AG10803 (cell line): ENCODE results near the gene SYNE1.

Experiments used
- DNase-seq: peaks from one replicate; pipeline ENCODE4 v3.0.0; 2010; ENCODE audit warnings: low read depth
- H3K4me3 ChIP-seq: 2 replicates; pipeline ENCODE4 v1.5.1; 2011; ENCODE audit warnings: mild to moderate bottlenecking, low read length, control low read depth
- TF ChIP-seq, protein P1 (sequence below): conservative IDR thresholded peaks from 2 replicates; pipeline ENCODE4 v1.5.1; 2011; ENCODE audit warnings: mild to moderate bottlenecking, low read length, control low read depth, inconsistent platforms

SYNE1 gene

DNA sequence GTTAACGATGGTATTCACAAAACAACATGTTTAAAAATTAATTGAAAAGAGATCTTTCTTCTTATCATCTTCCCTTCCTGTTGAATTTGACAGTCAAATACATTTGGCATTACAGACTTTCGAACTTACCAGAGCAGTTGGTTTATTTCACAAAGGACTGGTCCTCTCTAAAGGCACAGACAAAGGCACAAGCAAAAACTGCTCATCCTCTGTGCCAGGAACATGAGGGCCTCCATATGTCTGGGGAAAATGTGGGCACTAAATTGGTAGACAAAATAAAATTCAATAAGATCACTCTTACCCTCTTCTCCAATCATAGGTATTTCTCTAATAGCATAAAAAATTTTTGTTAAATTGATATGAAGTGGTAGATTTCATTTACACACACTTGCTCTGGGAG lies 40.4 kb downstream of the SYNE1 start:
- TF ChIP-seq, protein P1, sequence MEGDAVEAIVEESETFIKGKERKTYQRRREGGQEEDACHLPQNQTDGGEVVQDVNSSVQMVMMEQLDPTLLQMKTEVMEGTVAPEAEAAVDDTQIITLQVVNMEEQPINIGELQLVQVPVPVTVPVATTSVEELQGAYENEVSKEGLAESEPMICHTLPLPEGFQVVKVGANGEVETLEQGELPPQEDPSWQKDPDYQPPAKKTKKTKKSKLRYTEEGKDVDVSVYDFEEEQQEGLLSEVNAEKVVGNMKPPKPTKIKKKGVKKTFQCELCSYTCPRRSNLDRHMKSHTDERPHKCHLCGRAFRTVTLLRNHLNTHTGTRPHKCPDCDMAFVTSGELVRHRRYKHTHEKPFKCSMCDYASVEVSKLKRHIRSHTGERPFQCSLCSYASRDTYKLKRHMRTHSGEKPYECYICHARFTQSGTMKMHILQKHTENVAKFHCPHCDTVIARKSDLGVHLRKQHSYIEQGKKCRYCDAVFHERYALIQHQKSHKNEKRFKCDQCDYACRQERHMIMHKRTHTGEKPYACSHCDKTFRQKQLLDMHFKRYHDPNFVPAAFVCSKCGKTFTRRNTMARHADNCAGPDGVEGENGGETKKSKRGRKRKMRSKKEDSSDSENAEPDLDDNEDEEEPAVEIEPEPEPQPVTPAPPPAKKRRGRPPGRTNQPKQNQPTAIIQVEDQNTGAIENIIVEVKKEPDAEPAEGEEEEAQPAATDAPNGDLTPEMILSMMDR: no peak
- DNase-seq: no peak
- no peak overlapping the region for H3K4me3 ChIP-seq

DNA sequence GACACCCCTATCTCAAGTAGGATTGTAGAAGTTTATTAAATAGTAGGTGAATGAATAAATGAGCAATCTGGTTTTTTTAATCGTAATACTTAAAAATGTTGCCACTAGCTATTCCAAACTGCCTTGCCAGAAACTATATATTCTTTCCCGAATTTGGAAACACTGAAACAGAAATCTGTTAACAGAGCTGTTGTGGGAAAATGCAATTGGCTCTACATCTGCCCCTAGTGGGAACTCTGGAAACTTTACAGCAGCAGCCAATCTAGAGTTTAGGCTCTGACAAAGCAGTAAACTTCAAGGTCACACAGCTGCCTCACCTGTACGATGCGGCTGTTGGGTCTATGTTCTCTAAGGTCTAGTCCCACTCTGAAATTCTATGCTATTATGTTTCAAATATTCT lies 41.7 kb downstream of the SYNE1 start:
- TF ChIP-seq, protein P1: peak; percentile 64
- no peak overlapping the region for H3K4me3 ChIP-seq
- DNase-seq: peak; percentile 23

DNA sequence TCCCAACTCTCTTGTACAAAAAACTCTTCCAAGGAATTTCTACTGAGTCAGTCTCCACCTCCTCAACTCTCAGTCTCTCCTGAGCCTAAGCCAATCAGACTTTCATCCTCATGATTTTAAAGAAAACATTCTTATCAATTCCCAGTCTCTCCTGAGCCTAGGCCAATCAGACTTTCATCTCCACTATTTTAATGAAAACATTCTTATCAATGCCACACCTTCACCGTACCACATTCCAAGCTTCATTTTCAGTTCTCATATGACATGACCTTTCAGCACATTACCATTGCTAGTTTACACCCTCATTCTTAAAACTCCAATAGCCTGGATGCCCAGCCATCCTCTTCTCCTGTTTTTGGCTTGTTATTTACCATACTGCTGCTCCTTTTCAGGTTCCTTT lies 42.5 kb downstream of the SYNE1 start:
- TF ChIP-seq, protein P1: no peak
- no peak overlapping the region for H3K4me3 ChIP-seq
- no peak for DNase-seq

DNA sequence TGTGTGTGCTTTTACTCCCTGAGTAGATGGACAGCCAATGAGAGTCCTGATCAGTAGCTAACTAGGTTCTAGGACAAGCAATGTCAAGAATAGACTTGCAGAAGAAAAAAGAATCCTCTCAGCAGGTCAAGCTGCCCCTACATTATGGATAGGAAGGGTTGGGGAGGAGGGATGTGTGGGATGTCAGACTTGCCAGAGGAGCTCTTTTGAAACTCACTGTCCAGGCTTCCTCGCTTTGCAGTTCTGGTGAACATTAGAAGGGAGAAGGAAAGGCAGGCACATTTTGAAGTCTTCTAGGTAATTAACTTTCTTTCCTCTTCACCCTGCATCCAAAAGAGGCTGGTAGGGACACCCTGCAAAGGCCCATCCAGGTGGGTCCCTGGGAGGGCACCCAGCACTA lies 48.7 kb downstream of the SYNE1 start:
- DNase-seq: no peak
- TF ChIP-seq, protein P1: no peak
- no peak overlapping the region for H3K4me3 ChIP-seq

DNA sequence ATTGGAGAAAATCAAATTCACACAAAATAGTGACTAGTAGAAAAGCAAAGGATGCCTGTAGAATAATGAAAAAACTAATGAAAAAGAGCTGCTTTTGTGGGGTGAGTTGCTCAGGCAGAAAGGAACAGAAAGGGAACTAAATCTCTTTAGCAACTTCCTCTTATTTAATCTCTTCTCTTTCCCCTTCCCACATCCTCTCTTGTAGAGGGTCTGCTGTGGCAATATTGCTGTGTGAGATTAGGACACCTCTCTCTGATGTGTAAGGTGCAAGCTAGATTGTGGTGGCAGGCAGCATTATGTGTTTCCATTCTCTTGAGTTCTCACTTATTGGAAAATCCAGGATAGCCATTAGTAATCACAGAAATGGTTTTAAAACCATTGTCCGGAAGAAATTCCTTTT lies 49.7 kb downstream of the SYNE1 start:
- TF ChIP-seq, protein P1: no peak
- H3K4me3 ChIP-seq: no peak overlapping the region
- no peak for DNase-seq

DNA sequence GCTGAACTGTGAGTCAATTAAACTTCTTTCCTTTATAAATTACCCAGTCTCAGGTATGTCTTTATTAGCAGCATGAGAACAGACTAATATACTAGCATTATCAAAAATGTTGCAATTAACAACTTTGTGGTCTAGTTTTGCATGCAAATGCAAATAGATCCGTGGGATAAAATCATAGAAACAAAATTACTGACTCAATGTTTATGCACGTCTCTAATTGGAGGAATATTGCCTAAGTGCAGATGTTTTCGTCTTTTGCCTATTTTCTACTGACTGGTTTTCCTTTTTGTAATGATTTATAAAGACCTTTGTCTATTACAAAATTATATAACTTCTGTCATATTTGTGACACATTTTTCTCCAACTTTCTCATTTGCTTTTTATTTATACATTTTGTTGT lies 51.9 kb downstream of the SYNE1 start:
- TF ChIP-seq, protein P1: no peak
- no peak overlapping the region for H3K4me3 ChIP-seq
- DNase-seq: peak; percentile 73

DNA sequence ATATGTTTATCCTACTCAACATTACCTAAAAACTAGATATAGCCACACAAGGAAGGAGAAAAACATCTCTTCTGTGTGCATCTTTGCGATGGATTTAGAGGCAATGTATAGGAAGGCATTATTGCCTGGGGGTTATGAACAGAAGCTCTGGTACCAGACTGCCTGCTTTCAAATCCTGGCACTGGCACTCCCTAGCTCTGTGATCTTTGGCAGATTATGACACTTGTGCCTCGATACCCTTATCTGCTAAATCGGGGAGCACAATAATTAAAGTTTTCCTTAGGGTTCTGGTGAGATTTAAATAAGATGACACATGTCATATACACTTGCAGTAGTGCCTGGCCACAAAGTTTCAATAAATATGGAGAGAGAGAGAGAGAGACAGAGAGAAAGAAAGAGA lies 53.3 kb downstream of the SYNE1 start:
- DNase-seq: no peak
- no peak overlapping the region for H3K4me3 ChIP-seq
- TF ChIP-seq, protein P1: no peak
